Stimulated activated CD4-positive, alpha-beta T cell treated with anti-CD3 and anti-CD28 coated beads, Interleukin-2, amount 100 ng/mL, for 24 hours (primary cell): ENCODE measurements around the gene ATG4B.
"Not testable (repeated sequence)": the region's sequence is repeated elsewhere in the genome, so short reads cannot be mapped to it uniquely, and the experiment has no call there.

ENCODE experiments used
- DNase-seq, 2 donors: peaks; one replicate each; pipeline ENCODE4 v3.0.0-alpha.2; 2020

Gene ATG4B

DNA sequence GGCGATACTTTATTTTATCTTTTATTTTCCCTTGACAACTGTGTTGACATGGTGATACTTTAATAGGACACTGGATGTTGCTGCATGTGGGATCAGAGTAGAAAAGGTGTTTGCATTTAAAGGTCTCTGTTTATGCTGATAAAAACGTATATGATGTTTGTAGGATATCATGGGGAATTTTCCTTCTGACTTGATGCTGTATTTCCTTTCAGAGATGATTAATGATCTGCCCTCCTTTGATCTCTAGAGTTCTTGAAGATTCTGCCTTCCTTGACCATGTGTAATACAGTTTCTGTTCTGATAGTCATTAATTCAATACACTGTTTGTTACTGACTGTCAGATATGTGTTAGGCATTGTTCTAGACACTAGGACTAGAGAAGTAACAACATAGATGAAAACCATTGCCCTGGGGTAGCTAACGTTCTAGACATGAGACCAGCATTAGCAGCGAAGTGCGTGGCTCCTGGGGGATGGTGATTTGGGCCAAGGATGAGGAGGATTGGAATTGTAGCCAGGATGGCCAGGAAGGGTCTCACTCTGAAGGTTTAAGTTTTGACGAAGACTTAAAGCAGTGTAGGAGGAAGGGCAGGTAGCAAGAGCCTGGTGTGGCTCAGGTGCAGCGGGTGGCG is 2.8 kb downstream of the ATG4B start:
- DNase-seq, result no peak

DNA sequence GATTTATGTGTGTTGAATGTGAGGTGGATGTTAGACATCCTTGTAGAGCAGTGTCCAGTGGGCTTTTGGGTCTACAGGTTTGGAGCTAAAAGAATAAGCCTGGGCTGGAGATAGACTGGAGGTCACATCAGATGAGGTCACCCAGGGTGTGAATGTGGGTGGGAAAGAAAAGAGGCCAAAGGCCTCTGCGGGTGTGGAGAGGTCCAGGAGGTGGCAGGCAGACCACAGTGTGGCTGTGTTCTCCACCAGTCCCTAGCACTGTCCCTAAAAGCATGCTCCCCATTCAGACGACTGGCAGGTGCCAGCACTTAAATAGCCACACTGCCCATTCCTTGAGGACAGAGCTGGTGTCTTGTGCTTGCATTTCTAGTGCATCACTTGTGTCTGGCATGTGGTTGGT is 4.1 kb downstream of the ATG4B start:
- no peak for DNase-seq

DNA sequence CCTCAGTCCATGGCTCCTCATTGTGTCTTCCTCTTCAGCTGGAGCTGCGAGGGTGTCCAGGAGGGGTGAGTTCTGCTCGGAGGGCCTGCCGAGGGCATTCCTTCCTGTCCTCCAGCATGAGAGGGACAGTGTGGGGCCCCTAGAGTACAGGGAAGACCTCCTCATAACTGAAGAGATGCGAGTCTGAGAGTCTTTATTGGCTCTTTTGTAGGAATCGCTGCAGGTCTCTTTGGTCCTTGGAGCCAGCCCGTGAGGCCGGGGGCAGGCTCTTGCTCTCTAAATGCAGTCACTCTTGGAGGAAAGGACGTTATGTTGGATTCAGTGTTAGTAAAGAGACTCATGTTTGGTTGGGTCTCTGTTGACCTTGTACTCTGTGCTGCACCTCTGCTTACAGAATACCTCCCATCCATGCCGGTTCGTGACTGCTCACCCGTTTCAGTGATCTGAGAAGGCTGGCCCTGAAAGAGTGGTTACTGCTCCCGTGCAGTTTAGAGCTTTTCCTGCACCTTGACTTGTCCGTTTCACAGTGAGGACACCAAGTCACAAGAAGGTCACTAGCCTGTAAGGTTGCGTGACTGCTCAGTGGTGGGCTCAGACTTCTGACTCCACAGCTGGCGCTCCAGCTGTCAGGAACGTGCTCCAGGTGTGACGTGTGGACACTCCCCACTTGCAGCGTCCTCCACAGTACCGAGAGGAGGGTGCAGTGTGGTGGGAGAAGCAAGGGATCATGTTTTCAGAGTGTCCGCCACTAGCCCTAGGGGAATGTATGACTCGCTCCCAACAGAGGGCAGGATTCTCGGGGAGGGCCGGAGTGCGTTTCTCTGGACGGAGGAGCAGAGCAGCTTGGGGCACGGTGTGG is 7.8 kb downstream of the ATG4B start:
- DNase-seq, result no peak

DNA sequence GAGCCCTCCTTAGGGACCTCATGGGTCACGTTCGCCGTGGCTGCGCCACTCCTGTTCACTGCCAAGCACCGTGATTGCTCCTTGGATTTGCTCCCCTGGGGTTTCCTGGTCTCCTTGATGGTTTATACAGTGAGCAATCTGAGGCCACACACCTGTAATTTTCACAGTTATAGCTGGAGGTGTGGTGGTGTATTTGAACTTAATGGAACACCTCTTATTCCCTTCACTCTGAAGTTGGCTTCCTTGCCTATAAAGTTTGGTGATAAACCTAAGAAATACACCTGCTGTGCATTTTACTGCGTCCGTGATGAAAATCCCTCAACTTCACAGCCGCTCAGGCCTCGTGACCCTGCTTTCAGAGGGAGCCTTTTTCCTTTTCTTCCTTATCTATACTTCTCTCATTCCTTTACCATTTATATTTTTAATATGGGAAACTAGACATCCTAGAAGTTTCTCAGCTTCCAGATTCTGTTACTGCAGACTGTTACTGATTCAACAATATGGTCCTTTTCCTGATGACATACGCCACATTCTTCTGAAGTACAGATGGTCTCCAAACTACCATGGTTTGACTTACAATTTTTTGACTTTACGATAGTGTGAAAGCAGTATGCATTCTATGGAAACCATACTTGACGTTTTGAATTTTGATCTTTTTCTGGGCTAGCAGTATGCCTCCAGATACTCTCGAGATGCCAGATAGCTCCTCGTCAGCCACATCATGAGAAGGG is 8.6 kb downstream of the ATG4B start:
- DNase-seq, result no peak

DNA sequence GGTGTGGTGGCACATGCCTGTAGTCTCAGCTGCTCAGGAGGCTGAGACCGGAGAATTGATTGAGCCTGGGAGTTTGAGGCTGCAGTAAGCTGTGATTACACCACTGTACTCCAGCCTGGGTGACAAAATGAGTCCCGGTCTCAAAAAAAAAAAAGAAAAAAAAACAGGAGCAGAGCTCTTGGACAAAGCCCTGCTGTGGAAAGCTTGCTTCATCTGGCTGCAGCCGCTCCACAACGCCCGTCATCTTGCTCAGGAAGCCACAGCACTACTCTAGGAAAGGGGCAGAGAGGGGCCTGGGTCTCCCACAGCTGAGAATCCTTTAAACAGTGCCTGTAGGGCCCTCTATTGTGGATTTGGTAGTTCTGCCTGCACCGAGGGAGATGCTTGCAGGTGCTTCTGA is 11.0 kb downstream of the ATG4B start:
- DNase-seq, result no peak

DNA sequence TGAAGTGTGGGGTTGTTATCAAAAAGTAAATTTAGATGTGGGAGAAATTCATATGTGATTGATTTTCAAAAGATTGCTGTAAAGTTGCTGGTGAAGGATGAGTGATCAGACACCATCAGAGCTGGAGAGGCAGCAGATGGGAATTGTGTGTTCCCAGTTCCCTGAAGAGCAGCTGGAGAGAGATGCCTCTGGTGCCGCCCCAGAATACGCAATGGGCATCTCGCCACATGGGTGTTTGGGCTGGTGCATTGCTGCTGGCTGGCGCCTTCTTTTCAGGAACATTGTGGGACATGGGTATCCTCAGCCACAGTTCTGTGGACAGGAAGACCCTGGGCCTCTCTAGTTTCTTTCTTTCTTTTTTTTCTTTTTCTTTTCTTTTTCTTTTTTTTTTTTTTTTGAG is 11.9 kb downstream of the ATG4B start:
- DNase-seq, result no peak

DNA sequence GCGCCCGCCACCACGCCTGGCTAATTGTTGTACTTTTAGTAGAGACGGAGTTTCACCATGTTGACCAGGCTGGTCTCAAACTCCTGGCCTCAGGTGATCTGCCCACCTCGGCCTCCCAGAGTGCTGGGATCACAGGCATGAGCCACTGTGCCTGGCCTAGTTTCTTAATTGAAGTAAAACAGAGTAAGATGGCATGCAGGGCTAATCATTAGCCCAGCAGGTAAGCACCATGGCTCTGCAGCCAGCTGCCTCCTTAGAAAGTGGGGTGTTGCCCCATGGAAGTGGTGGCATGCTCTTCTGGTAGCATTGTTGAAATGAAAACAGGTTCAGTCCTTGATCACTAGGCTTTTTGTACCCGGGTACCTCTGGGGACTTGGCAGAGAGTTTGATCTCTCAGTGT is 12.4 kb downstream of the ATG4B start:
- DNase-seq, result no peak

DNA sequence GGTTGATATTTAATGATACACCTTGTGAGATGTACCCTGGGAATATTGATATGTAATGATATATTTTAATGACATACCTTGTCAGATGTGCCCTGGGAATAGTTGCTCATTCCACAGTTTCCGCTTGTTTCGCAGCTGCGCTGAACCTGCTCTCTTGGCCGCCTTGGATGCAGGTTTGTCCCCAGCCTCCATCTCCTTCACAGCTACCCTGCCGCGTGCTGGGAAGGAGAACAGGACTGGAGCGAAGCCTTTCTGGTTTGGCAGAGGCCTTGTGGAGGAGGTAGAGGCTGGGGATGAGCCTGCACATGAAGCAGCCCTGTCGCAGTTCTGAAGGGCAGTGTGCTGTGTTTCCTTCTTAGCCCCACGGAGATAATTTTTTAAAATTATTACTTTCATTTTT is 14.6 kb downstream of the ATG4B start:
- no peak for DNase-seq

DNA sequence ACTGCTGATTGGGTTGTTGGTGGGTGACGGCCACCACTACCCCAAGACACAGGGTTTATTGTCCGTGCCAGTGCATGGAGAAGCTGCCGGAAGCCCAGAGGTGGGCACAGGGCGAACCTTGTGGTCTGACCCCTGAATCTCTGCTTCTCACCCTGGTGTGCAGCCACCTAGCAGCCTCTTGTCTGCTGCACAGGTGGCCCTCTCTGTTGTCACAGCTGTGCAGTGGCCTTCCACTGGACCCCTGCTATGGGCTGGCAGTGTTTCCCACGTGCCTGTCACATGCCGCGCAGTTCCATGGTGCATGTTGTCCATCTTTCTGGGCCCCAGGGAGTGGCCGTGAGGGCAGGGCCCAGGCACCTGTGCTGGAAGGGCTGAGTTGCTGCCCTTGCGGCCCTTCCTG is 15.2 kb downstream of the ATG4B start:
- DNase-seq, result no peak

DNA sequence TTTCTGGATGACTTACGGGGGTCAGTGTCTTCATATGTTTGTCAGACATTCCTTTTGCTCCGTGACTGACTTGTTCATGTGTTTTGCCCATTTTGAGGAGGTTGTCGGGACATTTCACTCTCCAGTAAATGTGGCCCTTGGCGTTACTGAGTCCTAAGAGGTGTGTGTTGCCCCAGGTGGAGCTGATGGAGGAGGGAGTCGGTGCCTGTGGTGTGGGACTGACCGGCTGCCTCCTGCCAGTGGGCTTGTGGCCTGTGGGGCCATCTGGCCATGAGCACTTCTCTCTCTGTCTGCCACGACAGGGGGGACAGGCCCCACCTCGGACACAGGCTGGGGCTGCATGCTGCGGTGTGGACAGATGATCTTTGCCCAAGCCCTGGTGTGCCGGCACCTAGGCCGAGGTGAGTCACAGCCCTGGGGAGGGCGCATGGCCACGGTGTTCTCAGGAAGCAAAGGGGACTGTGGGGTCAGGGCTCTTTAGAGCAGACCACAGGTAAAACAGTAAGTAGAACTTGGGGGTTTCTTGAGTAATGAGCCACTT is 15.8 kb downstream of the ATG4B start:
- DNase-seq, result no peak

DNA sequence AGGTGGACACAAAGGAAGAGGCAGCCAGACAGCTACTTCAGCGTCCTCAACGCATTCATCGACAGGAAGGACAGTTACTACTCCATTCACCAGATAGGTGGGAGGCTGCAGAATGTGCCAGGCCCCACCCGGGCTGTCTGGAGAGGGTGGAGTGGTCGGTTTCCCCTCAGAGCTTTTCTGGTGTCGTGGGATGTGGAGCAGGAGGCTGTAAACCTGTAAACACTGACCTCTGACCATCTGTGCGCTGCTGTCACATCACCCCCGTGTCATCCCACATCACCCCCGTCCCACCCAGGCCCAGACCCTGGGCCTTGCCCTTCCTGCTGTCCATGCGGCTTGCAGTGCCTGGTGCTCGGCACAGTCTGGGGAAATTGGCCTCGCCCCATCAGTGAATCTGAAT is 17.1 kb downstream of the ATG4B start:
- no peak for DNase-seq

DNA sequence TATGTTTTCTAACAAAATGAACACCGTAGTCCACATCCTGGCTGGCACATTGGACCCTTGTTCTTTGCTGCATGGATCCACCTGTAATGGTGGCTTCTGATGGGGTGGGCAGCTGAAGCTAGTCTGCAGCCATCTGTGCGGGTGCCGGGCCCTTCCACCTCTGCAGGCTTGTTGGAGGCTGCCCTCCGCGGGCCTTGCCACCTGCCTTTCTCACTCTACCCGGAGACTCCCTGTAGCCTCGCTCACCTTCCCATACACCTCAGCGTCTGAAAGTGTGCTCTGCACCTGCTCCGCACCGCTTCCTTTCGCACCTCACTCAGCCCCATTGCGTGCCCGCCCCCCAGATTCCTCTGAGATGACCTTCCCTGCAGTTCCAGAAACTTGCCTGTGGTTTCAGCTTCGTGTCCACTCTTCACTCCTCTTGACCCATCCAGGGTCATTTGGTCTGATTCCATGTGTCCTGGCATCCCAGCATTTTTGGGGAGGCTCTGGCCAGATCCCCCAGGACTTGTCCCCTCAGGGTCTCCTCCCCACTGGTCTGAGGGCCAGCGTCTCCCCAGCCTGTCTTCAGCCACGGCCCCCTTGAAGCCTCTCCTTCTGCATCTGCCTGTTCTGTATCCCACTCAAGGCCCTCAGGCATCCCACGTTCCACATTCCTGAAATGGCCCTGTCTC is 18.2 kb downstream of the ATG4B start:
- DNase-seq, result no peak

DNA sequence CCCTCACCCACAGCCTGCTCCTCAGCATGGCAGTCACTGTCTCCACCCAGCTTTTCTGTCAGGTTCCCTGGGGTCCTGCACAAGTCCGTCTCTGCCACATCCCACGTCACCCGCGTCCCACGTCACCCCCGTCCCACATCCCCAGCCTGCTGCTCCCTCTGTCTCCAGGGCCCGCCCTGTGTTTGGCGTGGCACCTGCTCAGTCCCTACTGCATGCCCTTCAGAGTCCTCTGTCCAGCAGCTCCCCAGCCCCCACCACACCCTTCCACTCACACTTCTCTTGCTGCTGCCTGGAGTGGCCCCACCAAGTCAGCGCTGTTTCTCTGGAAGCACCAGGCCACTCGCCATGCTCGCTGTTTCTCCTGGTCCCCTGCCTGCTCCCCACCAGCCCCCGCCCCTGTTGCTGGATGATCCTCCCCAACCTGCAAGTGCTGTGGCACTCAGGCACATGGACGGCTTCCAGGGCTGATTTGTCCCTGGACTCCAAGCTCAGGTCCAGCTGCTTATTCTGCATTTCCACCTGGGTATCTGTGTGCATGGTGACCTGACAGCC is 18.8 kb downstream of the ATG4B start:
- no peak for DNase-seq

DNA sequence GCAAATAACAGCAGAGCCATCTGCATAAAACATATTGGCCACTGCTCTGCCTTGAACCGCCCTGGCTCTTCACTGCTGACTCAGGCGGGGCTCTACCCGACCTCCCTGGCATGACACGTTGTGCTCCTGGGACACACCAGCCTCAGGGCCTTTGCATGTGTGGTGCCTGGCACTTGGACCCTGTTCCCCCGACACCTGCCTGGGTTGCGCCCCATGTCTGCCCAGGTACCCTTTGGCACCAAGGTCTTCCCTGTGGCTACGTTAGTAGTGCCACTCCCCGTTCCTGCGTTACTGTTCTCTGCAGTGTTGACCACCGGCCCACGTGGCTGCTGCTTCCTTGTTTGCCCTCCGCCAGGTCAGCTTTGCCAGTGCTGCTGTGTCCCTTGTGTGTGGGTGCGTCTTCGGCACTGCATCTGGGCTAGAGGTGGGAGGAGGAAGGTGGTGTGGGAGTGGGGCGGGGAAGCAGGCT is 20.3 kb downstream of the ATG4B start:
- no peak for DNase-seq

DNA sequence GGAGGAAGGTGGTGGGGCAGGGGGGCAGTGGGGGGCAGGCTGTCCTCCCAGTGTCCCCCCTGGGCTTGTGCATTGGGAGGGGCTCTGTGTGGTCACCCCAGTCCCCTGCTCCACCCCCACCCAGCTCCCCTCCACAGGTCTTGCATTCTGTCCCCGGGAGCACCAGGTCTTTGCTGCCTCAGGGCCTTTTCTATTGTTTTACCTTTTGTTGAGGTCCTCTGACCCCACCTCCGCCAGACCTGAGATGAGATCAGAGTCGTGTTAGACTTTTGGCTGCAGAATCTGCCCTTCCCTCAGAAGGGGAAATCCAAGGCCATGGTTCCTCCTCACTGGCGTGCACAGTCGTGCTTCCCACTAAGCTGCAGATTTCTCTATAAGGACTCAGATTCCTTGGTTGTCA is 20.8 kb downstream of the ATG4B start:
- DNase-seq, result no peak

DNA sequence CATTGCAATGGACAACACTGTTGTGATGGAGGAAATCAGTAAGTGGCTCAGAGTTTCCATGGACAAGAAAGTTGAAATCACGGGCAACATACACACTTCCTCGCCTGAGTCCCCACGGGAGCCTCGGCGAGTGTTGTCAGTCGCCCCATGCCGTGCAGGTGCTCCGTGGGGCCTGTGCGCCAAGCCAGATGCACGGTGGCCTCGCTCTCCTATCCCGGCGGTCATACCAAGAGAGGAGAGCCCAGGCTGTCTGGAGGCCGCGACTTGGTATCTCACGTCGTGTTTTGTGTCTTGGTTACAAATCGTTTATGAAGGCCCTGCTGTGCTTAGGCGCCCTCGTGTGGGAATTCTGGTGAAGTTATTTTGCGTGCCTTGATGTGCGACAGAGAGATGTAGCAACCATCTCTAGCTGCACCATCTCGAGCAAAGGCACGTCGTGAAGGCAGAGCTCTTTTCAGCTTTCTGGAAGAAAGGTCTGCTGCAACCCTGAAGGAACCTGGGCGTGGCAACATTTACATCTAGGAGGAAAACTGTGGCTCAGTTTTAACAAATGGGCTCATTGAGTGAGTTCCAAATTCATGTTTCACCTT is 21.8 kb downstream of the ATG4B start:
- DNase-seq, result peak; percentile 44 to 46

DNA sequence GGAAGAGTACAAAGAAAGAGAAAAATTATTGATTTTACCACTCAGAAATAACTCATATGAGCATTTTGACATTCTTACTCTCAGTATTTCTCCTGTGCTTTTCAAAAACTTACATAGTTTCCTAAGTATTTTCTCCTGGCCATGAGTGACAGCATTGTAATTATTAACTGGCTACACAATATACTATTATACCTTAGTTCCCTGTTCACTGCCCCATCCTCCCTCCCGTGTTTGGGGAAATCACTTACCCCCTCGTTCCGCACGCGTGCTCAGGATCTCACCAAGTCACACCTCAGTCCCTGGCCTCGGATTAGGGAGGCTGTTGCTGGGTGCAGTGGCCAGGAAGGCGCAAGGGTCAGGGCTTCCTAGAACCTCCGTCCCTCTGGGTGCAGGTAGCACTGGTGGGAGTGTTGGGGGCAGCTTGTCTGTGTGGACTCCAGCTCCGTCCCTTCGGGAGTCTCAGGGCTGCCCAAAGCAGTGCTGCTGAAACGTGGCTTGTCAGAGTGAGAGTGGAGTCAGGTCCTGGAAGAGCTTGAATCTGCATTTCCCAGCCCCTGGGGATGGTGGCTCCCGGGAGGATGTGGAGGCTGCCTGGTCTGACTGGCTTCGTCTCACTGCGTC is 23.2 kb downstream of the ATG4B start:
- no peak for DNase-seq

DNA sequence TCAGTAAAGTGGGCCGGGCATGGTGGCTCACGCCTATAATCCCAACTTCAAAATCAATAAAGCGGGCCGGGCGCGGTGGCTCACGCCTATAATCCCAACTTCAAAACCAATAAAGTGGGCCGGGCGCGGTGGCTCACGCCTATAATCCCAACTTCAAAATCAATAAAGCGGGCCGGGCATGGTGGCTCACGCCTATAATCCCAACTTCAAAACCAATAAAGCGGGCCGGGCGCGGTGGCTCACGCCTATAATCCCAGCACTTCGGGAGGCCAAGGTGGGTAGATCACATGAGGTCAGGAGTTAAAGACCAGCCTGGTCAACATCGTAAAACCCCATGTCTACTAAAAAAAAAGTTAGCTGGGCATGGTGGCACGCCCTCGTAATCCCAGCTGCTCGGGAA is 25.2 kb downstream of the ATG4B start:
- DNase-seq, result not testable (repeated sequence)

DNA sequence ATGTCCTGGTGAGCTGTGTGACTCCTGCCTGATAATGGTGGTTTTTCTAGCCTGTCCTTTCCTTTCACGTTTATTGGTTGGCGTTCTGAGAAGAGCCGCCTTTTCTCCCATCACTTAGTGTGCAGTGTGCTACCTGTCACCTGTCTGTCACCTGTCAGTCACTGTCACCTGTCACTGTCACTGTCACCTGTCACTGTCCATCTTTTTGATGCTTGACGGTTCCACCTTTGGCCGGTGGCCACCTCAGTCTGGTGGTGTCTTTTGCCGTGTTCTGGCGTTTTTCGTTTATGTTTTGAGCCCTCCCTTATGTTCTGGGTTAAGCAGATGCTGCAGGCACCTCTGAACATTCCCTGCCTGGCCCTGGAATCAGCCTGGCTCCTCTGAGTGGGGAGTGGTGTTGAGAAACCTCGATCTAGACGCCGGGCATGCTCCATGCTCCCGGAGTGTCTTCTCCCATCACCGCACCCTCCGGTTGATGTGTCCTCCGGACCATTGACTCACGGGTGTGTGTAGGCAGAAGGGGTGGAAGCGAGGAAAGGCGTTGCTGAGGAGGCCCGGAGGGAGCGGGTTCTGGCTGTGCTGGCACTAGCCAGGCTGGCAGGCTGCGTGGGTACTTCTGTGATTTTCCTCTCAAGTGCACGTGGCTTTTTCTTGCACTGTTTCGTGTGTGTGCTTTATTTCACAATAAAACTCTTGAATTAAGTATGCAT is 28.4 kb downstream of the ATG4B start:
- DNase-seq, result no peak

DNA sequence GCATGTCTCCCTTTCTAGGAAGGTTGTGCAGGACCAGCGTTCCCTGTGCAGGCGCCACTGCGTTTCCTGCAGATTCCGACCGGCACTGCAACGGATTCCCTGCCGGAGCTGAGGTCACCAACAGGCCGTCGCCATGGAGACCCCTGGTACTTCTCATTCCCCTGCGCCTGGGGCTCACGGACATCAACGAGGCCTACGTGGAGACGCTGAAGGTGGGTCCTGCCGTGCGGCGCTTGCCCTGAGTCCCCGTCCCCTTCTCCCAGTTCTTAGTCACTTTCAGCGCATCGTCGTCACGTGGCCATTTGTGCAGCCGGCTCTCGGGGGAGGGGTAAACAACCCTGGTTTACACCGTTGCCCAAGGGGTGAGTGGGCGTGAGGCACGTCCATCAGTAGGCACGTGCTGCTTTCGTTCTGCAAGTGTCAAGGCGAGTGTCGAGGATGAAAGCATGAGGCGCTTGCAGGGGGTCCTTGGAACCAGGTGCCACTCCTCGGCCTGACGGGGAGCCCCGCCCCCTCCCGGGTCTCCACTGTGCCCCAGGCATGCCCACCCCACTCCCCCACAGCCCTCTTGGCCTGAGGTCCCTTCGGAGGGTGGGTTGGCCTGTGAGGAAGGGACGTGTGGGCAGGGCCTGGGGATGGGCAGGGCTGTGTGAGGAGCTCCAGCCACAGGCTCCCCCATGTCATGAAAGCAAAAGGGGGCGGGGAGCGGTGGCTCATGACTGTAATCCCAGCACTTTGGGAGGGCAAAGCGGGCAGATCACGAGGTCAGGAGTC is 29.3 kb downstream of the ATG4B start:
- no peak for DNase-seq
